HT1080 (cell line): ENCODE data around the gene PPFIA1. TPM values are rescaled to one million over a fixed set of nuclear protein-coding genes. Genes with fewer than 3 reads are reported as not detected.
"Not testable (repeated sequence)": the region's sequence is repeated elsewhere in the genome, so short reads cannot be mapped to it uniquely, and the experiment has no call there.

Experiments used
- DNase-seq: peaks from one replicate; pipeline ENCODE4 v3.0.0-alpha.2; 2015; ENCODE audit warnings: low read depth
- total RNA-seq: library from RNA; depleted of rRNA; stranded (reverse); fragments of >200 nt; shearing (Covaris generic); gene quantifications from 2 replicates; pipeline ENCODE4 v1.2.3, GENCODE V29; 2014

PPFIA1 gene
- total RNA-seq, 1 experiment from 2014 or later: 27.7 TPM

DNA sequence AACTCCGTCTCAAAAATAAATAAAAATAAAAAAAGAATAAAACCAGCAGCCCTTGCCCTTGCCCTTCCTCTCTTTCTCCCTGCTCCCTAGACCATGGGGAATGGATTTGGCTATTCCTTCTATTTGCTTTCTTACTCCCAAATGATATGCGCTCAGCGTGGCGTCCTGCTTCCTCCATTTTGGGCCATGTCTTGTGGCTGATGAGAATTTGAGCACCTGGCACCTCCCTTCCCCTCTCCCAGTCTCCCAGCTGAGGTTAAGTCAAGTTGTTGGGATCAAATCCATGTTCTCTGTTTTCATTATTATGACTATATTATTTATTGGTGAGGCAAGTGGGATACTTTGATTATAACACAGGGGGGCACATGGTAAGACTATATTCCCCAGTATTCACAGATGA lies 117.1 kb downstream of the PPFIA1 start:
- DNase-seq: no peak

DNA sequence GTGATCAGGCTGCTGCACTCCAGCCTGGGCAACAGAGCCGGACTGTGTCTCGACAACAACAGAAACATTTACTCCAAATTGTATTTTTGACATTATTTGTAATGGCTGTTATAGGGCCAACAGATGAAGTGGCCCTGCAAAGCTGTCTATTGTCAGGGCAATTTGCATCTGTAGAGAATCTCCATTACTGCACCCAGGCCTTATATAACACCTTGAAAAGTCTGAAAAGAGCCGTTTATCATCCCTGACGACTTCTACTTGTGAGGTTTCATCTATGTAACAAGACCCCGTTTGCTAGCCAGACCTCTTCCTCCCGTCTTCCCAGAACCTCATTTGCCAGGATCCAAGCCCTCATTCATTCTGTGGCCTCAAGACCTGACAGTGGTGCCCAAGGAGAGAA lies 118.7 kb downstream of the PPFIA1 start:
- DNase-seq: no peak

DNA sequence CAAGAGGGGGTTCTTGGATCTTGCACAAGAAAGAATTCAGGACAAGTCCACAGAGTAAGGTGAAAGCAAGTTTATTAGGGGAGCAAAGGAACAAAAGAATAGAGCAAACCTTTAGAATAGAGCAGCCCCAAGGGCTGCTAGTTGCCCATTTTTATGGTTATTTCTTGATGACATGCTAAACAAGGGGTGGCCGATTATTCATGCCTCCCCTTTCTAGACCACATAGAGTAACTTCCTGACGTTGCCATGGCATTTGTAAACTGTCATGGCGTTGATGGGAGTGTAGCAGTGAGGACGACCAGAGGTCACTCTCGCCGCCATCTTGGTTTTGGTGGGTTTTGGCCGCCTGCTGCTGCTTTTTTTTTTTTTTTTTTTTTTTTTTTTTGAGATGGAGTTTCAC lies 120.4 kb downstream of the PPFIA1 start:
- not testable (repeated sequence) for DNase-seq

DNA sequence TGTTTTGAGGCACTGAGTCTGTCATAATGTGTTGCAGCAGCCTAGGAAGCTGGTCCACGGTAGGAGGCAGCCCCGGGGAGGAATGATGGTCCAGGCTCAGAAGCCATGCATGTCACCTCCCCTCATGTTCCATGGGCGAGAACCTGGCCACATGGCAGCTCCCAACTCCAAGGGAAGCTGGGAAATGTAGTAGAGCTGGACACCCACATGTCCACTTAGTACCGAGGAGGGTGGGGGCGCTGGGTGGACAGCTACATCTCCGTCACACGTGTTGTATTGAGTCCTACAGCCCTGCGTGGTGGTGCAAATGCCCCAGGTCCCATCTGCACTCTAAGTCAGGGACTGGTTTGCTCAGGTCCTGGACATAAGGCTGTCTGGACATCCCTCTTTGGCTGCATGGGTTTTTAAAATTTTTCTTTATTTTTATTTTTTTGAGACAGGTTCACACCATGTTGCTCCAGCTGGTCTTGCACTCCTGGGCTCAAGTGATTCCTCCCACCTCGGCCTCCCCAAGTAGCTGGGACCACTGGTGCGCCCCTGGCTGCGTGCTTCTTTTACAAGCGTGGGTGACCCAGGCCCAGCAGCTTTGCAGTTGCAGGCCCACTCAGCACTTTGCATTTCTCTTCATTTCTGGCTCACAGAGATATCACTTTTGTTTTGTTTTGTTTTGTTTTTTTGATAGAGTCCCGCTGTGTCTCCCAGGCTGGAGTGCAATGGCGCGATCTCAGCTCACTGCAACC lies 123.9 kb downstream of the PPFIA1 start:
- no peak for DNase-seq

DNA sequence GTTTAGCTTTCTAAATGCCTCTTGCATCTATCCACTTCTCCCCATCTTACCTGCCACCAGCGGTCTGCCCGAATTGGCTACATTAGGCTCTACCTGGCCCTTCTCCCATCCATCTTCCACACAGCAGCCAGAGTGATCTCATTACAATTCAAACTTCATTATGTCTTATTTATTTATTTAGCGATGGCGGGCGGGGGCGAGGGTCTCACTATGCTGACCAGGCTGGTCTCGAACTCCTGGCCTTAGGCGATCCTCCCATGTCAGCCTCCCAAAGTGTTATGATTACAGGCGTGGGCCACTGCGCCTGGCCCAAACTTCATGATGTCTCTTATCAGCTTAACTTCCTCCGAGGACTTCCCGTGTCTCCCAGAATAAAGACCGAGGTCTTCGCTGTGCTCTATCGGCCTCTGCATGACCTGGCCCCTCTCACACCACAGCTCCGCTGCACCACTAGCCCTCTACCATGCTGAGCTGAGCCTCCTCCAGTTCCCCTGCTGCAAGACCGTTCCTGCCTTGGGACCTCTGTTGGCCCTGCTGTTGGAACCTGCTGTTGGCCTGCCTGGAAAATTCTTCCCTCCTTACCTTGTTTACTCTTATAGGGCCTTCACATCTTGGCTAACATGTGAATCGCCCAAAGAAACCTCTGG lies 127.0 kb downstream of the PPFIA1 start:
- DNase-seq: no peak

DNA sequence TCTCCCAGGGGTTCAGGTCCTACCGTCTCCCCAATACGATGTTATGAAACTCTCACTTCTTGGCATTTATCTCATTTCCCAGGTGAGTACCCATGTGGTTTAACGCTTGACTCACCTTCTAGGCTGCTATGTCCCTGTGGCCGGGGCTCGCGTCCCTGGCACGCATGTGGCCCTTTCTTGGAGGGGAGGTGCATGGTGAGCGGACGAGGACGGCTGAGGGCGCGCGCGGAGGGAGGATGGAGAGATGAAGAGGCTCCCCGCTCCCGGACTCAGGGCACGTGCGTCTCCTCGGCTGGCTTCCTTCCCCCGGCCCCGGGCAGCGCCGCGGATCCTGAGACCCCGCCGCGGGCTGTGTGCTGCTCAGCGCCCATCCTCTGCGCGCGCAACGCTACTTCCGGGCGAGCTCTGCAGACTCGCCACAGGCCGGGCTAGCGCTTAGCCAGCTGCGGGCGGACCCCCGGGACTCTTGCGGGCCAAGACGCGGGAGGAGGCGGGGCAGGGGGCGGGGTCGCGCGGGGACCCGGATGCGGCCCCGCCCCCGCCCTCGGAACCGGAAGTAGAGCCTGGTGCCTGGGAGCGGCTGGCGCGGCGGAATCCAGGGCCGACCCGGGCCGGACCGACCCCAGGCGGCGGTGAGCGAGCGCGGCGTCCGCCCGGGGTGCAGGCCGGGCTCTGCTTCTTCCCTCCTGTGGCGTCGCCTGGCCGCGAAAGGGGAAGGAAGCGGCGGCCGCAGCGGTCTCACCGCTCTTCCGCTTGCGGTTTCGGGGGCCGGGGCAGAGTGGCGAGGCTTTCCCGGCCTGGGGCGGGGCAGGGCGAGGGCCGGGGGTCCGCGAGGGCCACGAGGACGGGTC lies 127.7 kb downstream of the PPFIA1 start, which contains the start of gene CTTN:
Gene CTTN, plus strand, starts transcription at position 547 of the 851 bp plus-strand sequence. CDS start 8,769 bp downstream, outside the sequence.
- peak; percentile 74 for DNase-seq

DNA sequence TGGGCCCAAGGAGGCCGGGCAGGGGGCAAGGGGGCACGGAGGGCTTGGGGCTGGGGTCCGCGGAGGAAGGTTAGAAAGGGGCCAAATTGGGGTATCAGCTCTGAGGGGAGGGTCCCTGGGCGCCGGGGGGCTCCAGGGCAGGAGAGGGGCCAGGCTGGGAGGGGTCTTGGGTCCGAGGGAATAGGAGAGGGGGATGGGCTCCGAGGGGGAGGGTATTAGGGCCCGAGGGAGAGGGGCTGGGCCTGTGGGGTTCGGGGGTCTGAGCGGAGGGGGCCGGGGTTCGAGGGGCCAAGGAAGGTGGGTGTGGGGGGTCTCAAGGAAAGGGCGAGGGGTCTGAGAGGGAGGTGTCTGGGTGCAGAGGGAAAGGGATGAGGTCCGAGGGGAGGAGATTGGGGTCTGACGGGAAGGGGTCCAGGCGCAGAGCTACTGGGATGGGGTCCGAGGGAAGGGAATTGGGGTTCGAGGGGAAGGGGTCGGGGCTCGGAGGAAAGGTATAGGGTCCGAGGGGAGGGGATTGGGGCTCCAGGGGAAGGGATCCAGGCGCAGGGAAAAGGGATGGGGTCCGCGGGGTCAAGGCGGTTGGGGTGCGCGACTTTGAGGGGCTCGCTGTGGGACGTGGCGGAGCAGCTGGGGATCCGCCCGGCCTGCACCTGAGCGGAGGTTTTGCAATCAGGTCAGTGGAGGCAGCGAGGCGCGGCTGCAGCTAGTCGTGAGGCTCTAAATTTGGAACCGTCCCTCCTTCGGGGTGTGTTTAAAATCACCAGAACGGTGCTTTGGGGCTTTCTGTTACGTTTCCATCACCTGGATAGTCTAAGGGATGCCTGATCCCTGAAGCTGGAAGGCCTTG lies 128.6 kb downstream of the PPFIA1 start:
- DNase-seq: no peak

DNA sequence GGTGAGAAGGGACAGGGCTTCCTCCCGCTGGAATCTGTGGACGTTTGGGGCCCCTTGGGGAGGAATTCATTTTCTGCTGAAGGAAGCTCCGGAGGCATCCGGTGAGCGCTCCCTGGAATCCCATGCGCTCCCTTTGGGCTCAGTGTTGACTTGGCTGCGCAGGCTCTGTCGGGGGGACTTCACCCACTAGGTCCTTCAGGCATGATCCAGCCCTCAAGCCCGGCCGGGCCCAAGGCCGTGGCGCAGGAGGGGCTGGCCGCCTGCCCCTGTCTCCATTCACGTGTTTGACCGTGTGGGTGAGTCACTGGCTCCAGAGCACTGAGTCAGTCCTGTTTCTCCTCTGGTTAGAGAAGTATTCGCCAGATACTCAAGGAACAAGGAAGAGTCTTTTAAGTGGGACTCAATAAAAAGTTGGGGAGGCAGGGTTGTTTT lies 129.2 kb downstream of the PPFIA1 start:
- peak; percentile 97 for DNase-seq

DNA sequence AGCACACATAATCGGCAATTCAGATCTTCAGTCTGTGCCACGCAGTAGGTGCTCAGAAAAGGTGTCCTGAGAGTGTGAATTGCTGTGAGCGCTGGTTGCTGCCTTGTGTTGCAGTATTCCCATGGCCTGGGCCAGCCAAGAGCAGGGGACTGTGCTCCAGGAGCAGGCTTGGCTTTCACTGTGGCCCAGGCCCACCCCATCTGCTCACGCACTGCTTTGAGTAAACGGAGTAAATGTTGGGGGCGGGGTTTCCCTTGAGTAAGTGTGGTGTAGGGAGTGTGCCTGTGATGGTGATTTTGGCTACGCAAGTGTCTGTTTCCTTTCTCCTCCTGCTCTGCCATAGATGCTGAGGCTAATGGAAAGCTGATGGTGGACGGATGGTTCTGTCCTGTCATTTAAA lies 130.2 kb downstream of the PPFIA1 start:
- no peak for DNase-seq

DNA sequence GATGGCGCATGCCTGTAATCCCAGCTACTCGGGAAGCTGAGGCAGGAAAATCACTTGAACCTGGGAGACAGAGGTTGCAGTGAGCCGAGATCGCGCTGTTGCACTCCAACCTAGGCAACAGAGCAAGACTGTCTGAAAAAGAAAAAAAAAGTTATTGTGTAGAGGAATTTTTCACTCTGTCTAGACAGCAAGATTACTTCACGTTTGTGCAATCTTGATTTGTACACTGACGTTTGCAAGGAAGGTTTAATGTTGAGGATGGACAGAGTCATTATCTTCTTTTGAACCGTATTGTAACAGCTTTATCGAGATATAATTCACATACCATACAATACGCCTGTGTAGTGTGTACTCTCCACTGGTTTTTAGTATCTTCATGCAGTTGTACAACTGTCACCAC lies 131.5 kb downstream of the PPFIA1 start:
- DNase-seq: no peak

DNA sequence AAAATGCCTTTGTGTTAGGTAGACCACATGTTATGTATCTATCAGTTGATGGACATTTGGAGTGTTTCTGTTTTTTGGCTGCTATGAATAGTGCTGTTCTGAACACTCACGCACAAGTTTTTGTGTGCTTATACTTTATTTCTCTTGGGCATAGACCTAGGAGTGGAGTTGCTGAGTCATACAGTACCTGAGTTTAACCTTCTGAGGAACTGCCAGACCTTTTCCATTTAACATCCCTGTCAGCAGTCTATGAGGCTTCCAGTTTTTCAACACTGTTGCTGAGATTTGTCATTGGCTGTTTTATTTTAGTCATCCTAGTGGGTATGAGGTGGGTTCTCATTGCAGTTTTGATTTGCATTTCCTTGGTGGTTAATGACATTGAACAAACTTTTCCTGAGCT lies 132.2 kb downstream of the PPFIA1 start:
- DNase-seq: no peak

DNA sequence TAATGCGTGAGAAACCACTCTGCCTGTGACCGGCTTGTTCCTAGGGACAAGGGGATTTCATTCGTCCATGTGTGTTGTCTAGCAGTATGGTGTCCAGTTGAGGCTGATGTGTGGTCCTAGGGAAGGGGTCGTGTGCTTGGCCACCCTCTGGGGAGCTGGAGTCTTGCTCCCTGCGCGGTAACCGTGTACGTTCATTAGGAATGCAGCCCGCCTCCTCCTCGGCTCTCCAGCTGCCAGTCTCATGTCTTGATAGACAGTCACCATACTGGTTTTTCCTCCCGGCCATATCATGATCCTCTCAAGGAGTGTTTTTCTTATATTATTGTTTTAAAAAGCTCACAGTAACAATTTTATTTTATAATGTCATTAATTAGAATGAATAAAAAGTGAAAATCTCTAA lies 133.8 kb downstream of the PPFIA1 start:
- no peak for DNase-seq

DNA sequence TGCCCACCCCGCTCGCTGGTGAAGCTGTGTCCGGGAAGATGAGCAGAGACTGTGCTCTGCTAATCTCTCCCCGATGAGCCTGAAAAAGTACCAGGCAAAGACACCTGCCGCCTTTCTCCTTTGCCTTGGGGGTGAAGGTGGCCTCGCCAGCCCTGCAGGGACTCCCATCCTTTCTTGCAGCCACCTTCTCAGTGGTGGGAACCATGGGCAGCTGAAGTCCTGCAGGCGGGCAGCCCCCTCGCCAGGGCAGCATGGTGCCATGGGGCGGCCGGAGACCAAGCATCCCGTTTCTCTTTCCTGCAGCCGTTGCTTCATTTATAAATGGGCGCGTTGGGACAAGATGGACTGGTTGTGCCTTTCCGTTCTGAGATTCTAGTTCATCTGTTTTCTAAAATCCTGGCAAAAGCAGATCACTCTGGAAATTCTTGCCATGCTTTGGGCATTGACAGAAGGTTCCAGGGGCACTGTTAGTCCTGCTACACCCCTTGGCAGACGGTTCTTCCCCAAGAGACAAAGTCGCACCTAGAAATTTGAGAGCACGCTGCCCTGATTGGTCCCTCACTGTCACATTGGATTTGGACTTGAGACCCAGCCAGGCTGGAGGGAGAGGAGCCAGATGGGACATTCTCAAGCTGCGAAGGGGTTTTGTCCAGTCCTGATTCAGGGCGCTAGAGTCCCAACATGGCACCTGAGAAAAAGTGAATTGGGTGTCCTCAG lies 135.3 kb downstream of the PPFIA1 start:
- DNase-seq: no peak

DNA sequence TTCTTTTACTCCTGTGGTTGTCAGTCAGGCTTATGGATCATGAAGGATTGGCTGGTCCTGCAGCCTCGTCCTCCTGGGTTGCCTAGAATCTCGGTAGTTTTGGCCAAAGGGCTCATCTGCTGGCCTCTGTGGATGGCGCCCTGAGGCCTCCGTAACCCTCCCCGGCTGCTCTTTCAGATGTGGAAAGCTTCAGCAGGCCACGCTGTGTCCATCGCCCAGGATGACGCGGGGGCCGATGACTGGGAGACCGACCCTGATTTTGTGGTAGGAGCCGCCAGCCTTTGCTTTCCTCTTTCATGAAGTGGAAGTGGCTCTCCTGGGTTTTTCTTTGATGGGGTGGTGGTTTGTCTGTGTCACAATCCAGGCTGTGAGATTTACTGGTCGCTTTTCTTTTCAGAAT lies 136.6 kb downstream of the PPFIA1 start:
- DNase-seq: no peak

DNA sequence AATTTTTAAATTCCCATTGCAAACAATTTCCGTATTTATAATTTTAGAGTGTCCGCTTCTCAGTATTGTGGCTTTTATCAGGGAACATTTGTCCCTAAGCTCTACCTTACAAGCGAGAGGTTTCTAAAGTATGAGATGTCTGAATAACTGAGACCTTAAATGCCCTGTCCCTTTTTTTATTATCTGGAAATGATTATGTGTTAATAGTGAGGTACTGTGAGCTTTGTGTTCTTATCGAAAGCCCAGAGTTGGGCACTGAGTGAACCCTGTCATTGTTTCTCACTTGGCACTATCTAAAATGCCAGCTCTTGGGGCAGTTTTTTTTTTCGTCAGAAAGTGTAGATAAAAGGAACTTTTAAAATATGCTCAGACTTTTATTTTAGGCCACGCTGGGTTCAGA lies 137.3 kb downstream of the PPFIA1 start:
- DNase-seq: no peak

DNA sequence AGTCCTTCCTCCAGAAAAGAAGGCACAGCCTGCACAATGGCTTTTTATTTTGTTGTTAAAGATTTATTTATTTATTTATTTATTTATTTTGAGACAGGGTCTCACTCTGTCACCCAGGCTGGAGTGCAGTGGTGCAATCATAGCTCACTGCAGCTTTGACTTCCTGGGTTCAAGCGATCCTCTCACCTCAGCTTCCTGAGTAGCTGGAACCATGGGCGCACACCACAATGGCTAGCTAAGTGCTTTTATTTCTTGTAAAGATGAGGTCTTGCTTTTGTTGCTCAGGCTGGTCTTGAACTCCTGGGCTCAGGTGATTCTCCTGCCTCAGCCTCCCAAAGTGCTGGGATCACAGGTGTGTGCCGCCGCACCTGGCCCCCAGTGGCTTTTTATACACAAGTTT lies 137.8 kb downstream of the PPFIA1 start:
- DNase-seq: not testable (repeated sequence)

DNA sequence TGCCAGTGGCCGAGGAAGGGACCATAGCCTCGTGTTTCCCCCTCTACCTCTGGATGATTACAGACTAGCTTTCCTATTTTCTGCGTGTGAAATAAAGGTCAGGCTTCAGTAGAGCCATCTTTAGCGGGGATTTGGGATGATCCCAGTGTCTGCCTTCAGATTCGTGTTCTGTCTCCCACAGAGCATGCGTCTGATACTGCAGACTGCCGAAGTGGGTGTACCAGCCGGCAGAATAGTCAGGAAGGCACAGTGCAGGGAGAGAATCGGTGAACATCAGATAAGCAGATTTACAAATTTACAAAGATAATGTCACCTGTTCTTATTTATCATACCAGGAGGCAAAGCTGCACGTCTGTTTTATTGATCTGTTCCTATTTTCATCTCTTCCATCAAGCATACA lies 138.9 kb downstream of the PPFIA1 start:
- no peak for DNase-seq

DNA sequence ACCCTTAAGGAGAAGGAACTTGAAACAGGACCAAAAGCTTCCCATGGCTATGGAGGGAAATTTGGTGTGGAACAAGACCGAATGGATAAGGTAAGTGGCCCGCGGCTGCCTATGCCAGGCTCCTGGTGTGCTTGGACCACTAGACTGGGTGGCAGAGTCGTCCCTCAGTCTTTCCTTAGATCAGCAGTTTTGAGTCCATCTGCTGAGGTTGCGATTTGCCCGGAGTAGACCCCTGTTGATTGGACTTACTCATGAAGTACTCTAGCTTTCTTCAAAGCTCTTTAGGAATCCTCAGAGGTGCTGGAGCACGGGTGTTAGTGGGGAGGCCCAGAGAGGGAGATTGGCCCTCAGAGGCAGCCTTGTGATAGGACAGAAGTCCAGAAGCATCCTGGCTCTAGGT lies 139.4 kb downstream of the PPFIA1 start:
- no peak for DNase-seq

DNA sequence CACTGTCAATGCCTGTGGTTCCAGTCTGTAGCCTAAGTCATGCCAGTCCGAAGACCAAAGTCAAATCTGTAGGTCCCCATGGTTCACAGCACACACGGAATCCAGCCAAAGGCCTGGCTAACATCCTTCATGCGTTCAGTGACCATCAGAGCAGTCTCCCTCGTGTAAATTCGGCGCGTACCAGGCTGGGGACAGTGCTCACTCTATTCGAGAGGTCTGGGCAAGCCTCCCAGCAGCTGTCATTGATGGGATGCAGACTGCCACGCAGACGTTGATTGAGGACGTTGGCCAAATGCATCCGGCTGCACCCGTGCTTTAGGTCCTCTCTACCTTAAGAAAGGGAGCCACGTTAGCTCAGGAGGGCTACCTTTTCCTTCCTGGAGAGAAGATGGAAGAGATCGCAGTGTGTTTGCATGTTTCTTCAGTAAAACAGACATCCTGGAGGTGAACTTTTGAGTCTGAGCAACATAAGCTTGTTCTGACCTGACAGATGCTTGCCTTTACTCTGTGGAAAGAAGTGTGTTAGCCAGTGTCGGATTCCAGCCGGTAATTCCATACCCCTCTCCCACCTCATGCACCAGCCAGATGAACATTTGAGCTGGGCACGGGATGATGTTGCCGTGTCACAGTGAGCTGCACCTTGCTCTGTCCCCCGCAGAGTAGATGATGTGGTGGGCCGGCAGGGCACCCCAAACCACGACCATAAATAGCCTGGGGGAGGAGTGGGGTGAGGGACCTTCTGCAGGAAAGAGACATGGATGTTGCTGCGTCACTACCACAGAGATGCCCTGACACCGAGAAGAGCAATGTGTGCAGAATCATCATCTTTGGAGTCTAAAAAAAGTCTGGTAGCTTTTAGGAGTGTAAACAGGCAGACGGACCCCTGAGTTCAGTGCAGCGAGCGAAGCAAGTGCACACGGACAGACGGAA lies 140.1 kb downstream of the PPFIA1 start:
- no peak for DNase-seq
